MM.1S (cell line): ENCODE measurements around the gene CYP4F12.

ENCODE experiments used
- DNase-seq: peaks from one replicate; pipeline ENCODE4 v3.0.0-alpha.2; 2015
- H2AFZ ChIP-seq: fragments of 300-600 bp; sonication (generic); 2 replicates; pipeline ENCODE4 v1.6.0; 2016; ENCODE audit warnings: antibody characterized with exemption, low read length
- H3F3A ChIP-seq: fragments of 300-600 bp; sonication (generic); 2 replicates; pipeline ENCODE4 v1.6.1; 2016; ENCODE audit warnings: mild to moderate bottlenecking, antibody characterized with exemption, low read length, moderate library complexity, mixed read lengths; ENCODE audit not compliant: insufficient read depth
- H3K27ac ChIP-seq: fragments of 300-600 bp; sonication (generic); 2 replicates; pipeline ENCODE4 v1.5.1; 2016; ENCODE audit warnings: mild to moderate bottlenecking, low read length
- H3K27me3 ChIP-seq: fragments of 300-600 bp; sonication (generic); replicated peaks from 2 replicates; pipeline ENCODE4 v1.6.0; 2016; ENCODE audit warnings: low read length; ENCODE audit not compliant: insufficient read depth
- H3K36me3 ChIP-seq: fragments of 300-600 bp; sonication (generic); replicated peaks from 2 replicates; pipeline ENCODE4 v1.6.1; 2016; ENCODE audit warnings: mild to moderate bottlenecking, low read length, mixed read lengths; ENCODE audit not compliant: insufficient read depth
- H3K4me1 ChIP-seq: fragments of 300-600 bp; sonication (generic); 2 replicates; pipeline ENCODE4 v1.6.1; 2016; ENCODE audit warnings: low read length, mixed read lengths
- H3K4me2 ChIP-seq: fragments of 300-600 bp; sonication (generic); 2 replicates; pipeline ENCODE4 v1.6.0; 2016; ENCODE audit warnings: low read depth, low read length
- H3K4me3 ChIP-seq: fragments of 300-600 bp; sonication (generic); 2 replicates; pipeline ENCODE4 v1.5.1; 2016; ENCODE audit warnings: low read length, mixed read lengths
- H3K79me2 ChIP-seq: fragments of 300-600 bp; sonication (generic); 2 replicates; pipeline ENCODE4 v1.6.1; 2016; ENCODE audit warnings: mixed run types, low read length, mixed read lengths
- H3K9ac ChIP-seq: fragments of 300-600 bp; sonication (generic); 2 replicates; pipeline ENCODE4 v1.6.1; 2016; ENCODE audit warnings: low read length, mixed read lengths
- H3K9me2 ChIP-seq: fragments of 300-600 bp; sonication (generic); replicated peaks from 2 replicates; pipeline ENCODE4 v1.6.1; 2016; ENCODE audit warnings: mild to moderate bottlenecking, low read length, mixed read lengths; ENCODE audit not compliant: insufficient read depth
- H3K9me3 ChIP-seq: fragments of 300-600 bp; sonication (generic); replicated peaks from 2 replicates; pipeline ENCODE4 v1.6.1; 2016; ENCODE audit warnings: mild to moderate bottlenecking, low read length, mixed read lengths; ENCODE audit not compliant: insufficient read depth
- H4K20me1 ChIP-seq: fragments of 300-600 bp; sonication (generic); 2 replicates; pipeline ENCODE4 v1.6.1; 2016; ENCODE audit warnings: mild to moderate bottlenecking, low read length, moderate library complexity, mixed read lengths; ENCODE audit not compliant: insufficient read depth
- EZH2 ChIP-seq: fragments of 300-600 bp; sonication (generic); optimal IDR thresholded peaks from 2 replicates; pipeline ENCODE3; 2017; ENCODE audit warnings: low read depth, mild to moderate bottlenecking, antibody characterized with exemption, low read length, mixed read lengths
- EZH2phosphoT487 ChIP-seq: fragments of 300-600 bp; sonication (generic); IDR thresholded peaks from 2 replicates; pipeline ENCODE4 v1.6.1; 2018; ENCODE audit warnings: antibody characterized with exemption, low read length
- TF ChIP-seq, protein P1 (sequence below): fragments of 300-600 bp; sonication (generic); IDR thresholded peaks from 2 replicates; pipeline ENCODE4 v1.5.1; 2016; ENCODE audit warnings: antibody characterized with exemption, low read length, mixed read lengths

The CYP4F12 gene

GRCh38 chr19:15634105-15634504 is 38.8 kb upstream of the CYP4F12 start:
- no peak overlapping the region for H3K27ac ChIP-seq
- H3K9me3 ChIP-seq = no peaks in the 10 kb centered on the region
- H3K9me2 ChIP-seq = no peaks in the 10 kb centered on the region
- no peak overlapping the region for H3K4me2 ChIP-seq
- no peaks in the 10 kb centered on the region for H3K79me2 ChIP-seq
- H3K27me3 ChIP-seq = peaks cover 58% of the 10 kb centered on the region
- no peak for DNase-seq
- H3K9ac ChIP-seq = no peak overlapping the region
- H3F3A ChIP-seq = no peaks in the 10 kb centered on the region
- H2AFZ ChIP-seq = no peak overlapping the region
- H3K4me3 ChIP-seq = no peak overlapping the region
- no peaks in the 10 kb centered on the region for H4K20me1 ChIP-seq
- TF ChIP-seq EZH2 (no peak), EZH2phosphoT487 (no peak)
- no peaks in the 10 kb centered on the region for H3K4me1 ChIP-seq
- H3K36me3 ChIP-seq = no peaks in the 10 kb centered on the region

DNA sequence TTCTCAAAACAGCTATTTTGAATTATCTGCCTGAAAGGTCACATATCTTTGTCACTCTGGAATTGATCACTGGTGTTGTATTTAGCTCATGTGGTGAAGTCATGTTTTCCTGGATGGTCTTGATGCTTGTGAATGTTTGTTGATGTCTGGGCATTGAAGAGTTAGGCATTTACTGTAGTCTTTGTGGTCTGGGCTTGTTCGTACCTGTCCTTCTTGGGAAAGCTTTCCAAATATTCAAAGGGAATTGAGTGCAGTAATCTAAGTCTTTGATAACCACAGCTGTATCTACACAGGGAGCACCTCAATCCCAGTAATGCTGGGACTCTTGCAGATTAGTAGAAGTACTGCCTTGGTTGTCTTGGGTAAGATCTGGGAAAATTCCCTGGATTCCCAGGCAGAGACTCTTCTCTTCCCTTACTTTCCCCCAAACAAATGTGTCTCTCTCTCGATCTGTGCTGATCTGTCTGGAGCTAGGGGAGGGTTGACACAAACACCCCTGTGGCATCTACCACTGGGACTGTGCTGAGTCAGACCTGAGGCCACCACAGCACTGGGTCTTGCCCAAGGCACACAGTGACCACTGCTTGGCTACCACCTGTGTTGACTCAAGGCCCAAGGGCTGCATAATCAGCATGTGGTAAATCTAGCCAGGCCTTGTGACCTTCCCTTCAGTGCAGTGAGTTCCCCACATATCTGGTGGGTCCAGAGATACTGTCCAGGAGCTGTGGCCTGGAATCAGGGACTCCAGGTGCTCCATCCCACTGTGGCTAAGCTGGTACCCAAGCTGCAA is 37.7 kb upstream of the CYP4F12 start:
- Histone ChIP-seq H3K4me1 (no peaks in the 10 kb centered on the region), H3K9me2 (no peaks in the 10 kb centered on the region), H2AFZ (no peak overlapping the region), H3K27ac (no peak overlapping the region), H3K36me3 (no peaks in the 10 kb centered on the region), H3K79me2 (no peaks in the 10 kb centered on the region), H3K4me3 (no peak overlapping the region), H3K27me3 (peaks cover 68% of the 10 kb centered on the region), H3K9me3 (no peaks in the 10 kb centered on the region), H3K4me2 (no peak overlapping the region), H3K9ac (no peak overlapping the region), H3F3A (no peaks in the 10 kb centered on the region), H4K20me1 (no peaks in the 10 kb centered on the region)
- TF ChIP-seq EZH2 = no peak
- TF ChIP-seq EZH2phosphoT487 = no peak
- no peak for DNase-seq

GRCh38 chr19:15636026-15636425 is 36.9 kb upstream of the CYP4F12 start:
- Histone ChIP-seq H3F3A (no peaks in the 10 kb centered on the region), H3K79me2 (no peaks in the 10 kb centered on the region), H3K9me3 (no peaks in the 10 kb centered on the region), H3K9me2 (no peaks in the 10 kb centered on the region), H3K27ac (no peak overlapping the region), H3K27me3 (peaks cover 73% of the 10 kb centered on the region), H4K20me1 (no peaks in the 10 kb centered on the region), H3K4me2 (no peak overlapping the region), H2AFZ (no peak overlapping the region), H3K4me1 (no peaks in the 10 kb centered on the region), H3K9ac (no peak overlapping the region), H3K4me3 (no peak overlapping the region), H3K36me3 (no peaks in the 10 kb centered on the region)
- no peak for TF ChIP-seq EZH2phosphoT487
- no peak for DNase-seq

DNA sequence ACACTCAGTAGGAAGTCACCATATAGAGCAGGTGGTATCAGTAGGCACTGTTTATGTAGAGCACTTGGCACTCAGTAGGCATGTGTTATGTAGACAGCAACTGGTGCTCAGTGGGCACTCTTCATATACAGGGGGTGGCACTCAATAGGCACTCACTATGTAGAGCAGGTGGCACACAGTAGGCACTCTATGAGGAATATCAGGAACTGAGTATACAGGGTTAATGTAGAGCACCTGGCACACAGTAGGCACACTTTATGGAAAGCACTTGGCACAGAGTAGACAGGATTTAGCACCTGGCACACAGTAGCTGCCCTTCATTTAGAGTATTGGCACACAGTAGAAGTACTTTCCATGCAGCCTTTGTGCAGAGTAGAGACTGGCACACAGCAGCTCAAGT is 33.3 kb upstream of the CYP4F12 start:
- Histone ChIP-seq H3K4me1 (no peaks in the 10 kb centered on the region), H3K9ac (no peak overlapping the region), H3K36me3 (no peaks in the 10 kb centered on the region), H2AFZ (no peak overlapping the region), H3F3A (no peaks in the 10 kb centered on the region), H3K9me2 (no peaks in the 10 kb centered on the region), H3K27me3 (peaks cover 48% of the 10 kb centered on the region), H3K4me2 (no peak overlapping the region), H4K20me1 (no peaks in the 10 kb centered on the region), H3K4me3 (no peak overlapping the region), H3K9me3 (no peaks in the 10 kb centered on the region), H3K79me2 (no peaks in the 10 kb centered on the region), H3K27ac (no peak overlapping the region)
- TF ChIP-seq EZH2phosphoT487 = no peak
- TF ChIP-seq EZH2 = no peak
- TF ChIP-seq, protein P1, sequence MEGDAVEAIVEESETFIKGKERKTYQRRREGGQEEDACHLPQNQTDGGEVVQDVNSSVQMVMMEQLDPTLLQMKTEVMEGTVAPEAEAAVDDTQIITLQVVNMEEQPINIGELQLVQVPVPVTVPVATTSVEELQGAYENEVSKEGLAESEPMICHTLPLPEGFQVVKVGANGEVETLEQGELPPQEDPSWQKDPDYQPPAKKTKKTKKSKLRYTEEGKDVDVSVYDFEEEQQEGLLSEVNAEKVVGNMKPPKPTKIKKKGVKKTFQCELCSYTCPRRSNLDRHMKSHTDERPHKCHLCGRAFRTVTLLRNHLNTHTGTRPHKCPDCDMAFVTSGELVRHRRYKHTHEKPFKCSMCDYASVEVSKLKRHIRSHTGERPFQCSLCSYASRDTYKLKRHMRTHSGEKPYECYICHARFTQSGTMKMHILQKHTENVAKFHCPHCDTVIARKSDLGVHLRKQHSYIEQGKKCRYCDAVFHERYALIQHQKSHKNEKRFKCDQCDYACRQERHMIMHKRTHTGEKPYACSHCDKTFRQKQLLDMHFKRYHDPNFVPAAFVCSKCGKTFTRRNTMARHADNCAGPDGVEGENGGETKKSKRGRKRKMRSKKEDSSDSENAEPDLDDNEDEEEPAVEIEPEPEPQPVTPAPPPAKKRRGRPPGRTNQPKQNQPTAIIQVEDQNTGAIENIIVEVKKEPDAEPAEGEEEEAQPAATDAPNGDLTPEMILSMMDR = no peak
- no peak for DNase-seq
